ENCODE results near the gene HIGD1B.

The HIGD1B gene

GRCh38 chr17:44880062-44880461 lies 32.4 kb downstream of the HIGD1B start:
- Mint-ChIP-seq H3K36me3 (ENCODE audit: low read depth) (peaks cover 61% of the 10 kb centered on the region), H3K27ac (no peak overlapping the region), H3K9me3 (no peaks in the 10 kb centered on the region), H3K4me3 (no peak overlapping the region), H3K27me3 (no peaks in the 10 kb centered on the region), H3K4me1 (no peaks in the 10 kb centered on the region)
- ATAC-seq, result no peak
- no peak for DNase-seq

- no peak for ATAC-seq
- Mint-ChIP-seq H3K27ac (no peak overlapping the region), H3K4me1 (no peaks in the 10 kb centered on the region), H3K27me3 (no peaks in the 10 kb centered on the region), H3K9me3 (no peaks in the 10 kb centered on the region), H3K4me3 (no peak overlapping the region), H3K36me3 (ENCODE audit: low read depth) (peaks cover 59% of the 10 kb centered on the region)
- DNase-seq, result no peak
Measured at GRCh38 chr17:44881145-44881544, 33.5 kb downstream of the HIGD1B start.

GRCh38 chr17:44884941-44885340 lies 37.3 kb downstream of the HIGD1B start:
- no peaks in the 10 kb centered on the region for H3K9me3 Mint-ChIP-seq
- ATAC-seq, result no peak
- H3K27ac Mint-ChIP-seq, result no peak overlapping the region
- peaks cover 48% of the 10 kb centered on the region for H3K36me3 Mint-ChIP-seq (ENCODE audit: low read depth)
- no peak for DNase-seq
- H3K4me3 Mint-ChIP-seq, result no peak overlapping the region
- peaks cover 3% of the 10 kb centered on the region for H3K4me1 Mint-ChIP-seq
- no peaks in the 10 kb centered on the region for H3K27me3 Mint-ChIP-seq

GRCh38 chr17:44887016-44887415 lies 39.3 kb downstream of the HIGD1B start:
- DNase-seq (no peak), ATAC-seq (no peak)
- H3K36me3 Mint-ChIP-seq (ENCODE audit: low read depth), result peaks cover 42% of the 10 kb centered on the region
- no peak overlapping the region for H3K27ac Mint-ChIP-seq
- no peak overlapping the region for H3K4me3 Mint-ChIP-seq
- no peaks in the 10 kb centered on the region for H3K27me3 Mint-ChIP-seq
- H3K4me1 Mint-ChIP-seq, result peaks cover 8% of the 10 kb centered on the region
- H3K9me3 Mint-ChIP-seq, result no peaks in the 10 kb centered on the region

GRCh38 chr17:44887971-44888954 lies 40.6 kb downstream of the HIGD1B start:
- no peak overlapping the region for H3K4me3 Mint-ChIP-seq
- H3K27ac Mint-ChIP-seq, result no peak overlapping the region
- no peaks in the 10 kb centered on the region for H3K9me3 Mint-ChIP-seq
- peaks cover 32% of the 10 kb centered on the region for H3K36me3 Mint-ChIP-seq (ENCODE audit: low read depth)
- ATAC-seq (no peak), DNase-seq (no peak)
- H3K4me1 Mint-ChIP-seq, result peaks cover 8% of the 10 kb centered on the region
- H3K27me3 Mint-ChIP-seq, result no peaks in the 10 kb centered on the region

- ATAC-seq (no peak), DNase-seq (no peak)
- no peak overlapping the region for H3K4me3 Mint-ChIP-seq
- H3K9me3 Mint-ChIP-seq, result no peaks in the 10 kb centered on the region
- H3K27me3 Mint-ChIP-seq, result no peaks in the 10 kb centered on the region
- peaks cover 29% of the 10 kb centered on the region for H3K36me3 Mint-ChIP-seq (ENCODE audit: low read depth)
- H3K27ac Mint-ChIP-seq, result no peak overlapping the region
- peaks cover 10% of the 10 kb centered on the region for H3K4me1 Mint-ChIP-seq
Measured at GRCh38 chr17:44889003-44889402, 41.3 kb downstream of the HIGD1B start.

- H3K4me3 Mint-ChIP-seq, result no peak overlapping the region
- no peaks in the 10 kb centered on the region for H3K9me3 Mint-ChIP-seq
Measured at GRCh38 chr17:44892250-44892649, 44.6 kb downstream of the HIGD1B start.

GRCh38 chr17:44894642-44895041 lies 47.0 kb downstream of the HIGD1B start:
- H3K27ac Mint-ChIP-seq, result no peak overlapping the region
- H3K4me1 Mint-ChIP-seq, result peaks cover 34% of the 10 kb centered on the region
- ATAC-seq (no peak), DNase-seq (no peak)
- H3K9me3 Mint-ChIP-seq, result no peaks in the 10 kb centered on the region
- no peak overlapping the region for H3K4me3 Mint-ChIP-seq
- no peaks in the 10 kb centered on the region for H3K27me3 Mint-ChIP-seq
- H3K36me3 Mint-ChIP-seq (ENCODE audit: low read depth), result peaks cover 29% of the 10 kb centered on the region

More at GRCh38 chr17:44892250-44892649, 44.6 kb downstream of the HIGD1B start:
- Mint-ChIP-seq H3K27ac (no peak overlapping the region), H3K27me3 (no peaks in the 10 kb centered on the region), H3K36me3 (ENCODE audit: low read depth) (peaks cover 24% of the 10 kb centered on the region), H3K4me1 (peaks cover 20% of the 10 kb centered on the region)
- DNase-seq (no peak), ATAC-seq (no peak)

- no peak for ATAC-seq
- H3K27me3 Mint-ChIP-seq, result no peaks in the 10 kb centered on the region
- peak overlapping the region; percentile 90 for H3K4me3 Mint-ChIP-seq
Measured at GRCh38 chr17:44898768-44899073, 51.0 kb downstream of the HIGD1B start.

GRCh38 chr17:44899074-44899782 lies 51.5 kb downstream of the HIGD1B start, which contains the start of gene EFTUD2:
Gene EFTUD2 (minus strand): TSS chr17:44899445. CDS start chr17:44894521, 4,924 bp downstream.
- H3K4me1 Mint-ChIP-seq, result peaks cover 37% of the 10 kb centered on the region
- peak; percentile 88 for ATAC-seq
- H3K4me3 Mint-ChIP-seq, result peak within 1 kb of the TSS; percentile 90
- peaks cover 19% of the 10 kb centered on the region for H3K36me3 Mint-ChIP-seq (ENCODE audit: low read depth)
- no peaks in the 10 kb centered on the region for H3K27me3 Mint-ChIP-seq
- DNase-seq, result peak; percentile 94
- peak within 1 kb of the TSS; percentile 100 for H3K27ac Mint-ChIP-seq
- no peaks in the 10 kb centered on the region for H3K9me3 Mint-ChIP-seq

More at GRCh38 chr17:44898768-44899073, 51.0 kb downstream of the HIGD1B start:
- DNase-seq, result no peak
- H3K4me1 Mint-ChIP-seq, result peaks cover 37% of the 10 kb centered on the region
- H3K36me3 Mint-ChIP-seq (ENCODE audit: low read depth), result peaks cover 19% of the 10 kb centered on the region
- peak overlapping the region; percentile 100 for H3K27ac Mint-ChIP-seq
- no peaks in the 10 kb centered on the region for H3K9me3 Mint-ChIP-seq
